ENCODE measurements around the gene SERPINB6. TPM values are rescaled to one million over a fixed set of nuclear protein-coding genes. Genes with fewer than 3 reads are reported as not detected.

SERPINB6 gene
- polyA plus RNA-seq, 1 donor (not counting 4 experiments of a cell fraction or from before 2014, with no cell fraction given), result 66.4 TPM

GRCh38 chr6:2937627-2938003, 33.8 kb downstream of the SERPINB6 start:
- no peaks in the 10 kb centered on the region for H3K9me3 ChIP-seq (ENCODE audit: control insufficient read depth, low read depth, low read length)
- no peaks in the 10 kb centered on the region for H3K9me1 ChIP-seq (ENCODE audit: control insufficient read depth, extremely low read depth, insufficient read depth, low read length)
- no peak overlapping the region for H2AFZ ChIP-seq (ENCODE audit: control insufficient read depth, low read length)
- no peaks in the 10 kb centered on the region for H4K20me1 ChIP-seq (ENCODE audit: control insufficient read depth, extremely low read depth, insufficient read depth, low read length)
- H3K27me3 ChIP-seq (ENCODE audit: control insufficient read depth, extremely low read depth, insufficient read depth, low read length), result no peaks in the 10 kb centered on the region
- H3K4me3 ChIP-seq (ENCODE audit: control insufficient read depth in 2 of 3, extremely low read depth in 1 of 3, insufficient read depth in 2 of 3, low read depth in 1 of 3, low read length in 3 of 3), result no peak overlapping the region
- FAIRE-seq (no peak), DNase-seq (ENCODE audit: low read depth, low spot score) (no peak)
- no peak overlapping the region for H3K9ac ChIP-seq (ENCODE audit: control insufficient read depth, extremely low read depth, insufficient read depth, low read length)
- no peaks in the 10 kb centered on the region for H3K4me1 ChIP-seq (ENCODE audit: control insufficient read depth, extremely low read depth, insufficient read depth, low read length)
- H3K4me2 ChIP-seq (ENCODE audit: control insufficient read depth, extremely low read depth, insufficient read depth, low read depth, low read length), result no peak overlapping the region
- H3K36me3 ChIP-seq (ENCODE audit: control insufficient read depth in 2 of 2, extremely low read depth in 1 of 2, insufficient read depth in 2 of 2, low read length in 2 of 2), result no peaks in the 10 kb centered on the region
- no peak for TF ChIP-seq EZH2 (IDR thresholded peaks at IDR 0.05; ENCODE audit: low read length)
- no peak for TF ChIP-seq CTCF (optimal IDR thresholded peaks at IDR 0.05 in 1 of 3, IDR thresholded peaks at IDR 0.05 in 1 of 3, conservative IDR thresholded peaks at IDR 0.05 in 1 of 3; ENCODE audit: extremely low read depth in 1 of 3, insufficient read depth in 2 of 3, low read length in 3 of 3)
- H3K79me2 ChIP-seq (ENCODE audit: control insufficient read depth, insufficient read depth, low read length), result no peaks in the 10 kb centered on the region
- no peak overlapping the region for H3K27ac ChIP-seq (ENCODE audit: control insufficient read depth, insufficient read depth, low read length)
- dilution Hi-C loops (cut with MboI; ENCODE audit: extremely low pct_ligation_motif_present, low sequenced_read_pairs), result no loop called here

DNA sequence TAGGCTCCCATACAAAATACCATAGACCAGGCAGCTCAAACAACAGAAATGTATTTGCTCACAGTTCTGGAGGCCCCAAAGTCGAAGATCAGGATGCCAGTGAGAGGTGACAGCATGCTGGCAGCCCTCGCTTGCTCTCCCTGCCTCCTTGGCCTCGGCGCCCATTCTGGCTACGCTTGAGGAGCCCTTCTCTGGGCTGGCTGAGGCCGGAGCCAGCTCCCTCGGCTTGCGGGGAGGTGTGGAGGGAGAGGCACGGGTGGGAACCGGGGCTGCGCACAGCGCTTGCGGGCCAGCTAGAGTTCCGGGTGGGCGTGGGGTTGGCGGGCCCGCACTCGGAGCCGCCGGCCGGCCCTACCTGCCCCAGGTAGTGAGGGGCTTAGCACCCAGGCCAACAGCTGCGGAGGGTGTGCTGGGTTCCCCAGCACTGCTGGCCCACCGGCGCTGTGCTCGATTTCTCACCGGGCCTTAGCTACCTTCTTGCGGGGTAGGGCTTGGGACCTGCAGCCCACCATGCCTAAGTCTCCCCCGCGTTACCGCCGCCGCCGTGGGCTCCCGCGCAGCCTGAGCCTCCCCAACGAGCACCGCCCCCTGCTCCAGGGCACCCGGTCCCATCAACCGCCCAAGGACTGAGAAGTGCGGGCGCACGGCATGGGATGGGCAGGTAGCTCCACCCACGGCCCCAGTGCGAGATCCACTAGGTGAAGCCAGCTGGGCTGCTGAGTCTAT, 35.6 kb downstream of the SERPINB6 start:
- Histone ChIP-seq H3K4me1 (ENCODE audit: control insufficient read depth, extremely low read depth, insufficient read depth, low read length) (no peaks in the 10 kb centered on the region), H3K4me2 (ENCODE audit: control insufficient read depth, extremely low read depth, insufficient read depth, low read depth, low read length) (no peak overlapping the region), H3K36me3 (ENCODE audit: control insufficient read depth in 2 of 2, extremely low read depth in 1 of 2, insufficient read depth in 2 of 2, low read length in 2 of 2) (no peaks in the 10 kb centered on the region), H3K4me3 (ENCODE audit: control insufficient read depth in 2 of 3, extremely low read depth in 1 of 3, insufficient read depth in 2 of 3, low read depth in 1 of 3, low read length in 3 of 3) (no peak overlapping the region), H3K9me1 (ENCODE audit: control insufficient read depth, extremely low read depth, insufficient read depth, low read length) (no peaks in the 10 kb centered on the region), H3K9ac (ENCODE audit: control insufficient read depth, extremely low read depth, insufficient read depth, low read length) (no peak overlapping the region), H3K27me3 (ENCODE audit: control insufficient read depth, extremely low read depth, insufficient read depth, low read length) (no peaks in the 10 kb centered on the region), H4K20me1 (ENCODE audit: control insufficient read depth, extremely low read depth, insufficient read depth, low read length) (no peaks in the 10 kb centered on the region), H3K9me3 (ENCODE audit: control insufficient read depth, low read depth, low read length) (no peaks in the 10 kb centered on the region), H2AFZ (ENCODE audit: control insufficient read depth, low read length) (no peak overlapping the region), H3K79me2 (ENCODE audit: control insufficient read depth, insufficient read depth, low read length) (no peaks in the 10 kb centered on the region), H3K27ac (ENCODE audit: control insufficient read depth, insufficient read depth, low read length) (no peak overlapping the region)
- dilution Hi-C loops (cut with MboI; ENCODE audit: extremely low pct_ligation_motif_present, low sequenced_read_pairs), result no loop called here
- DNase-seq (ENCODE audit: low read depth, low spot score), result no peak
- TF ChIP-seq EZH2 (IDR thresholded peaks at IDR 0.05; ENCODE audit: low read length), result no peak
- no peak for TF ChIP-seq CTCF (optimal IDR thresholded peaks at IDR 0.05 in 1 of 3, IDR thresholded peaks at IDR 0.05 in 1 of 3, conservative IDR thresholded peaks at IDR 0.05 in 1 of 3; ENCODE audit: extremely low read depth in 1 of 3, insufficient read depth in 2 of 3, low read length in 3 of 3)
- FAIRE-seq, result no peak
